Measurements from ENCODE around the gene PRRX1.

The PRRX1 gene

DNA sequence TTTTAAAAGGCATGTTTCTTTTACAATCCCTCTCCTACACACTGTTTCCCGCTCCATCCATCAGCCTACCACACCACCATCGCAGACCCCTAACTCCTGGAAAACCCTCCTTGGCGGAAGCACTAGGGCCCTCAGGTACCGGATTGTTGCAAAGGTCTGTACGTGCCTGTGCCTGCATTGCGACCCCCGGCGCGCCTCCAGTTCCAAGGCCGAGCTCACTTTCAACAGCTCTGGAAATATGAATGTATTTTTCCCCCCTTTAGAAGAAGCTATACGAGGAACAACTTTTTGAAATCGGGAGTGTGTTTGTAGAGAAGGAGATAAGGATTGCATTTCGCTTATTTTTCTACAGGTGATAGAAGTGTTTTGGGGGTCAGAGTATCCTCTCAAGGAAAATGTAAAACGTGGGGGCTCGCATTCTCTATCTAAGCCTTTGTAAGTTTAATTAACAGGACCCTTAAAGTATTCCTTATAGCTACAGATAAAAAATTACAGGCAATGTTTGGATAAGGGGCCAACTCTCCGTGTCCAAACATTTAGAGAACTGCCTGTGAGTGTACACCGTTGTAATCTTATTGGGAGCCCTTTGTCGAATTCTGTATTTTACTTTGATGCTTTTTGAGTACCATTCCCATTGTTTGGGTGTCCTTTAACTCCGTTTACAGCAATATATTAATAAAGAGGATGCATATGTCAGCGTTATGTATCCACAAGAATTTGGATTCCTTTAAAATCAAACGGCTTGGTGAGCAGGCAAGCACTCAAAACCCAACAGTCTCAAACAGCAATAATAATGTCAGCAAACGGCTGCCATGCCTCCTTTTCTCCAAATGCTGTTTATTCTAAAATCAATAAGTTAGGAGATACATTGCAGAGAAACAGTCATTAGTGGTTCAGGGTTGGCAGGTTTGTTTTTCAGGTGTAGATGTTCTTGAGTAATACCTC, 5.9 kb downstream of the PRRX1 start:
- no peak for ATAC-seq (replicated peaks)
- Mint-ChIP-seq H3K4me3 (no peak overlapping the region), H3K4me1 (ENCODE audit: low read depth in 2 of 2) (peaks cover 4 to 13% of the 10 kb centered on the region in 2 donors), H3K9me3 (no peaks in the 10 kb centered on the region), H3K36me3 (ENCODE audit: insufficient read depth) (no peaks in the 10 kb centered on the region), H3K27me3 (peaks cover 85 to 91% of the 10 kb centered on the region in 2 donors), H3K27ac (no peak overlapping the region)
- DNase-seq, result no peak

DNA sequence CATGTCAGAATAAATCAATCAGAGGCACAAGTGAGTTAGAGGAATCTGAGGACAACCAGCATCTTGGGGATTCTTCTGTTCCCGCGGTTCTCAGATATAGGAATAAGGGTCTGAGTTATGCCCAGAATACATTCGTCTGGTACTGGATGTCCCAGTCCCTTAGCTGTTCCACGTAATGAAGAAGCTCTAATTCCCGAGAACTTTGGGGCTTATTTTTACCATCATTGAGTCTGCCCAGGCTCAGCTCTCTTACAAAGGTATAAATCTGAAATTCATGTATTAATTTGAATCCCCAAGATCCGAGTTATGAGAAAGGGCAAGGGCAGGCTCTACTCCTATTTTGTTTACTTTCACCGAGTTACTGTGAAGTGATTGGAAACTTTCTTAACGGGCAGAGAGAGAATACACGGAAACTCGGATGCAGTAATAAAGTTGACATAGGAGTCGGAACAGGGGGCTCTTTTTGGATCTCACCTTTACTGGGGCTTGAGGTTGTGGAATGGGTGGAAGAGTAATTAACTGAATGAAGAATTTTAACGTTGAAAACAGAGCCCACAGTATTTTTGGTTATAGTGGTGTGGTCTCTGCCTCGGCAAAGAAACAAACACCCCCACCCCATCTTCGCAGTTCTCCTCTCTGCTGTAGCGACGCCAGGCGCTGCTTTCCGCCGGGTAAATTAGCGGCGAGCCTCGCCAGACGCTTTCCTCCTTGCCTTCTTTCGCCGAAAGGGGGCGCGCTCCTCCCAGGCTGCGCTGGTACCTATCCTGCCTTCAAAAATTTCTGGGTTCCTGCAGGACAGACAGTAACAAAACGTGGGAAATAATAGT, 7.1 kb downstream of the PRRX1 start:
- ATAC-seq (replicated peaks), result no peak
- no peaks in the 10 kb centered on the region for H3K9me3 Mint-ChIP-seq
- H3K4me3 Mint-ChIP-seq, result no peak overlapping the region
- peaks cover 4 to 11% of the 10 kb centered on the region in 2 donors for H3K4me1 Mint-ChIP-seq (ENCODE audit: low read depth in 2 of 2)
- H3K27me3 Mint-ChIP-seq, result peaks cover 73 to 79% of the 10 kb centered on the region in 2 donors
- no peaks in the 10 kb centered on the region for H3K36me3 Mint-ChIP-seq (ENCODE audit: insufficient read depth)
- no peak overlapping the region for H3K27ac Mint-ChIP-seq
- DNase-seq, result no peak

DNA sequence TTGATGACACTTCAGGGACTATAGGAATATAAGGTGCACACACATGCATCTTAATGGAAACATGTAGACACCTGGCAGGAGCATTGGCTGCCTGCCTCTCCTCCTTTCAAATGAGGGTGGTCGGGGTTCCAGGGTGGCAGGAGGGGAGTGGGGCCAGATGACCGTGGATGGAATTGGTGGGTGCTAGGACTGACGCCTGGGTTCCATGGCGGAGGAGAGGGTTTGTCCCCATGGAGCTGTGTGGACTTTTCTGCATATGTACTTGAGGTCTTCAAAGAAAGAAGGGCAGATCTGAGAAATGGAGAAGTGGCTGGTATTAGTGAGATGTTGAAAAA, 7.7 kb downstream of the PRRX1 start:
- Mint-ChIP-seq H3K27me3 (peaks cover 72 to 73% of the 10 kb centered on the region in 2 donors), H3K4me1 (ENCODE audit: low read depth in 2 of 2) (peaks cover 4 to 10% of the 10 kb centered on the region in 2 donors)
- no peak for ATAC-seq (replicated peaks)

DNA sequence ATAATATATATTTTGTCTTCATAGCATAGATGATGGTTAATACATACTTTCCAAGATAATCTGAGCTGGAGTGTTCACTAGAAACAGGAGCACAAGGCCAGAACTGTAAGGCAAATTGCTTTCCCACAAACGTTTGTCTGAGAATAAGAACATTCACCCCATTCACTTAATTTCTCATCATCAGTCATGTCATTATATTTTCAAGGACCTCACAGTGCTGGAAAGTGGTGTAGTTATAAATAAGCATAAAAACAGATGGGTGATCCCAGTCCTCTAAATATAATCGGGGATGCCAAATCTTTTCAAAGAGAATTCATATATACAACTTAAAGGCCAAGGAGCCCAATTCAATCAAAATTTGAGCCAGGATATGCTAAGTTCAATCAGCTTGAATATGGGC, 8.4 kb downstream of the PRRX1 start:
- ATAC-seq (replicated peaks) (no peak), DNase-seq (no peak)
- no peak overlapping the region for H3K4me3 Mint-ChIP-seq
- peaks cover 66% of the 10 kb centered on the region in 2 donors for H3K27me3 Mint-ChIP-seq
- no peaks in the 10 kb centered on the region for H3K9me3 Mint-ChIP-seq
- no peak overlapping the region for H3K27ac Mint-ChIP-seq
- H3K4me1 Mint-ChIP-seq (ENCODE audit: low read depth in 2 of 2), result peaks cover 3 to 4% of the 10 kb centered on the region in 2 donors
- H3K36me3 Mint-ChIP-seq (ENCODE audit: insufficient read depth), result no peaks in the 10 kb centered on the region

More for the DNA sequence above, 7.7 kb downstream of the PRRX1 start:
- H3K36me3 Mint-ChIP-seq (ENCODE audit: insufficient read depth), result no peaks in the 10 kb centered on the region
- DNase-seq, result no peak
- no peaks in the 10 kb centered on the region for H3K9me3 Mint-ChIP-seq
- H3K27ac Mint-ChIP-seq, result no peak overlapping the region
- no peak overlapping the region for H3K4me3 Mint-ChIP-seq

DNA sequence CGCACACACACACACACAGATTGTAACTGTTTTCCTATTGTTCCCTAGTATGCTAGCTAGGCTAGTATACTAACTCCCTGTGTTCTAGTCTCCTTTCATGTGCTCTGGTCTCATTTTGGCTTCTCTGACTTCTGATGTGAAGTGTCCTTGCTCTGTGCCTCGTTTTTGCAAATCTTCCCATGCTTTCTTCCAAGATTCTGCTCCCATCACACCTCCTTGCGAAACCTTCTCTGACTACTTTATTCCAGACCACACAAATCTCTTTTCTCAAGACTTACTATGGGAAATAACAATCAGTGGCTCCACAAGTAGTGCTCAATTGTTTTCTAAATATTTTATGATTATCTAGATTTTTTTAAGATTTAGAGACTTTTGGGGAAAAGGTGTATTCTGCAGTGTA, 10.3 kb downstream of the PRRX1 start:
- no peak for DNase-seq
- Mint-ChIP-seq H3K27ac (no peak overlapping the region), H3K4me1 (ENCODE audit: low read depth in 2 of 2) (no peaks in the 10 kb centered on the region), H3K36me3 (ENCODE audit: insufficient read depth) (no peaks in the 10 kb centered on the region), H3K9me3 (no peaks in the 10 kb centered on the region), H3K27me3 (peaks cover 56 to 65% of the 10 kb centered on the region in 2 donors), H3K4me3 (no peak overlapping the region)
- no peak for ATAC-seq (replicated peaks)

DNA sequence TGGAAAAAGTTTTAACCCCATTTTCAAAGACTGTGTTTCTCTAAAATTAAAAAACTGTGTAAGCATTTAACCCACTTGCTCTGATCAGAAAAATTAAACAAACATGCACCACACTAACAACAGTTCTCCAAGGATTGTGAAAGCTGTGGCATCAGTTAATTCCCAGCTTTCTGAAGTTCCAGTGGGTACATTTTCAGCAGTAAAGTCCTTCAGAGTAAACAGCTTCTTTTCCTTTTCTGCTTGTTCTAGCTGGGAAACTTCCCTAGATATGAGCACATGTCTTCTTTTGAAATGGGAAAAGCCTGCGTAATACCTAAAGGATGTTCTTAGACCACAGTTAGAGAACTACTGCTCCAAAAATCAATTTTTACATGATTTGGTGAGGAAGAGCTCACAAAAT, 11.1 kb downstream of the PRRX1 start:
- Mint-ChIP-seq H3K36me3 (ENCODE audit: insufficient read depth) (no peaks in the 10 kb centered on the region), H3K4me3 (no peak overlapping the region), H3K4me1 (ENCODE audit: low read depth in 2 of 2) (no peaks in the 10 kb centered on the region), H3K27me3 (peaks cover 49 to 60% of the 10 kb centered on the region in 2 donors), H3K27ac (no peak overlapping the region), H3K9me3 (no peaks in the 10 kb centered on the region)
- DNase-seq (no peak), ATAC-seq (replicated peaks) (no peak)

DNA sequence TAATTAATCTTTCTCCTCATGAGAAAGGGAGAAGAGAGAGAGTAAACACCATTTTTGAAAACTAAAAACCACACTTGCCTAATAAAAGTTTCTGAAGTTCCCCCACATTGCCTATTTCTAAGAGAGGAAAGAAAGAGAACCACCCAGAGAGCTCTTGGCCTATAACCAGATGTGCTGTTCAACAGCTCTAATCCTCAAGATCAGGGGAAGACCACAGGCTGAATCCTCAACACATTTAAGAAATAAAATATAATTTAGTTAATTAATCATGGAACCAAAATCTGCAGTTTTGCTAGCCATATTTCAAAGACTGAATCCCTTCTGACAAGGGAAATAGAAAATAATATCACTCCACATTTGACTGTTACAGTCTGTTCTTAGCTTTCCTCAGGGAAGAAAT, 11.9 kb downstream of the PRRX1 start:
- DNase-seq (no peak), ATAC-seq (replicated peaks) (no peak)
- H3K27ac Mint-ChIP-seq, result no peak overlapping the region
- peaks cover 40 to 57% of the 10 kb centered on the region in 2 donors for H3K27me3 Mint-ChIP-seq
- H3K9me3 Mint-ChIP-seq, result no peaks in the 10 kb centered on the region
- no peak overlapping the region for H3K4me3 Mint-ChIP-seq
- H3K36me3 Mint-ChIP-seq (ENCODE audit: insufficient read depth), result no peaks in the 10 kb centered on the region
- no peaks in the 10 kb centered on the region for H3K4me1 Mint-ChIP-seq (ENCODE audit: low read depth in 2 of 2)

DNA sequence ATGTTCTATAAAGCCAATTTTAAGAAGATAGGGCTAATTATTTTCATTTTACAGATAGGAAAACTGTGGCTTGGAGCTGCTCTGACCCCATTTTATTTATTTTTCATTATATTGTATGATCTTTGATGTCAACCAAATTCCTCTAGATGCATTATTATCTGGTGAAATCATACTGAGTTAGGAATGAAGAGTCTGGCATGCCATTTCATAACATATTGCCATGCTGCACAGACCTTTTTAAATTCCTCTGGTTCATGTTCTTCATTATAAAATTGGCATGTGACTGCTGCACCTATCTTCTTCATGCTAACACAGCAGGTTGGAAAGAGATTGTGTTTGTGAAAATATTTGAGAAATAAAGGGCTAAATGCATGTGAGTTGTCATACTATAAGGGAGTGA, 12.7 kb downstream of the PRRX1 start:
- no peaks in the 10 kb centered on the region for H3K4me1 Mint-ChIP-seq (ENCODE audit: low read depth in 2 of 2)
- no peak for ATAC-seq (replicated peaks)
- H3K4me3 Mint-ChIP-seq, result no peak overlapping the region
- no peaks in the 10 kb centered on the region for H3K9me3 Mint-ChIP-seq
- H3K36me3 Mint-ChIP-seq (ENCODE audit: insufficient read depth), result no peaks in the 10 kb centered on the region
- no peak for DNase-seq
- peaks cover 32 to 49% of the 10 kb centered on the region in 2 donors for H3K27me3 Mint-ChIP-seq
- no peak overlapping the region for H3K27ac Mint-ChIP-seq

DNA sequence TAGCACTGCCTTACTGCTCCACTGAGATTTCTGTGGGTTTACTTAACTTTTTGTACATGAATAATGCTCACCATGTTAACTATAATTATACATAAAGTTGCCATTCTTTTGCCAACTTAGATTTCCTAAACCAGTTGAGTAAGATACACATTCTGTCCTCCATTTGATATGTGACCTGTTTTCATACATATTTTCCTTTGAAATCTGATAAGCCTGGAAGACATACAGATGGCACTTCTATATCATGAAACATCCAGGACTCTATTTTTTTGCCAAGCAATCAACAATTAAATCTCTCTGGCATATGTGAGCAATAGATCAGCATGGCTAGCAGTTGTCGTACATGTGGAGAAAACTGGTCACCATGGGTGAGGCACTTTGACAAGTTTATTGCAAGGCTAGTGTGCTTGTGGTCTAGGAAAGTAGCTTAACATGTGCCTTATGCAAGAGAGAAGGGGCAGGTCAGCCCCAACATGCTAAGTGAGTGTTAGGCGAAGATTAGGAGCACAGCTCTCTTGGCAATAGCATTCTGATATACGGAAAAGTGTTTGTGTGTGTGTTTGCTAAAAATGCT, 14.2 kb downstream of the PRRX1 start:
- no peaks in the 10 kb centered on the region for H3K36me3 Mint-ChIP-seq (ENCODE audit: insufficient read depth)
- DNase-seq, result no peak
- H3K4me1 Mint-ChIP-seq (ENCODE audit: low read depth in 2 of 2), result no peaks in the 10 kb centered on the region
- peaks cover 25 to 39% of the 10 kb centered on the region in 2 donors for H3K27me3 Mint-ChIP-seq
- no peak overlapping the region for H3K27ac Mint-ChIP-seq
- no peak for ATAC-seq (replicated peaks)
- no peak overlapping the region for H3K4me3 Mint-ChIP-seq
- H3K9me3 Mint-ChIP-seq, result no peaks in the 10 kb centered on the region

DNA sequence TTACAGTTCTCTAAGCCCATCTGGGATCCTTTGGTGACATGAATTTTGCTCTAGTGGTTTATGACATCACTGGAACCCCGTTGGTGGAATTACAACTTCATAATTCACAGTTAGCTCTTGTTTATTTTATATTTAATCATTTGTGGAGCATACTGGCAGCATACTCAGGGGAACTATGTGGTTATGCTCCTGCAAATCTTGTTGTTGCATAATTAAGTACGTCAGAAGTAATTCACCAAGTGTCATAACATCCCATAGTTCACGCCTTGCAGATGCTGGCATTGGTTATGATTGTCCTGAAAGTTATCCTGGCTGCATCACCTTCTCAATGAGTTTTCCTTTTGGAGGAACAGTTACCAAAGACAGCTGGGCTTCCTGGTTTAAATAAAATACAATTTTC, 16.5 kb downstream of the PRRX1 start:
- ATAC-seq (replicated peaks), result no peak
- no peak overlapping the region for H3K27ac Mint-ChIP-seq
- H3K4me3 Mint-ChIP-seq, result no peak overlapping the region
- H3K27me3 Mint-ChIP-seq, result peaks cover 20 to 39% of the 10 kb centered on the region in 2 donors
- no peaks in the 10 kb centered on the region for H3K9me3 Mint-ChIP-seq
- H3K4me1 Mint-ChIP-seq (ENCODE audit: low read depth in 2 of 2), result no peaks in the 10 kb centered on the region
- H3K36me3 Mint-ChIP-seq (ENCODE audit: insufficient read depth), result no peaks in the 10 kb centered on the region
- DNase-seq, result no peak

DNA sequence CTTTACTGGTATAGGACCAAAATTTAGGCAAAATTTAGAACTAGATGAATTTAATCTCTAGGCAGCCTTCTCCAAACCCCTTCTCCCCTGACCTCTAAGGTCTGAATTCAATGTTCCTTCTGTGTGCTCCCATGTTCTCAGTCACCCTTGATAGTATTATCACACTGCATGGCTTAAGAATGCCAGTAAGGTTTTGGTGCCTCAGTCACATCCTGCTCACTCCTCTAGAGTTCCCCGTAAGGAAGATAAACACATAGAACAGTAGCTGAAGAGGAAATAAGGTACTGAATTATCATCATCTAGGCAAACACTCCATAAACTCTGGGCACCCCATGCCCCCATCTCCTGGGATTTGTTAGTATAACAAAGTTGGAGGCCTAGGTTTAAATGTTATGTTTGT, 18.2 kb downstream of the PRRX1 start:
- H3K27ac Mint-ChIP-seq, result no peak overlapping the region

DNA sequence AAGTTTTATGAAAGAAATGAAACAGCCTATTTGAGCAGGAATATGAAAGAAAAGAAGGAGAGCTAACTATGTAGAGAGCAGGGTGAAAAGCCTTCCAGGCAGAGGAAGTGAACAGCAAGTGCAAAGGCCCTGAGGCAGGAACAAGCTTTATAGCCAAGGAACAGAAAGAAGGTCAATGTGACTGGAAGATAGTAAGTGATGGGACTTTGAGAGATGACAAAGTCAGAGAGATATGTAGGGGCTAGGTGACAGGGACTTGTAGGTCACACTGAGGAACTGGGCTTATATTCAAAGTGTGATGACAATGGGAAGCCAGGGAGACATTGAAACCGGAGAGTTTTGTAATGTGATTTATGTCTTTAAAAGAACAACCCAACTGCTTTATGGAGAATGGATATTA, 18.9 kb downstream of the PRRX1 start:
- ATAC-seq (replicated peaks) (no peak), DNase-seq (no peak)
- H3K4me1 Mint-ChIP-seq (ENCODE audit: low read depth in 2 of 2), result no peaks in the 10 kb centered on the region
- no peak overlapping the region for H3K4me3 Mint-ChIP-seq
- H3K27me3 Mint-ChIP-seq, result peaks cover 32 to 48% of the 10 kb centered on the region in 2 donors
- no peaks in the 10 kb centered on the region for H3K36me3 Mint-ChIP-seq (ENCODE audit: insufficient read depth)
- no peak overlapping the region for H3K27ac Mint-ChIP-seq
- H3K9me3 Mint-ChIP-seq, result no peaks in the 10 kb centered on the region

More for the DNA sequence above, 18.2 kb downstream of the PRRX1 start:
- no peaks in the 10 kb centered on the region for H3K4me1 Mint-ChIP-seq (ENCODE audit: low read depth in 2 of 2)
- H3K9me3 Mint-ChIP-seq, result no peaks in the 10 kb centered on the region
- ATAC-seq (replicated peaks) (no peak), DNase-seq (no peak)
- no peak overlapping the region for H3K4me3 Mint-ChIP-seq
- peaks cover 26 to 45% of the 10 kb centered on the region in 2 donors for H3K27me3 Mint-ChIP-seq
- H3K36me3 Mint-ChIP-seq (ENCODE audit: insufficient read depth), result no peaks in the 10 kb centered on the region

DNA sequence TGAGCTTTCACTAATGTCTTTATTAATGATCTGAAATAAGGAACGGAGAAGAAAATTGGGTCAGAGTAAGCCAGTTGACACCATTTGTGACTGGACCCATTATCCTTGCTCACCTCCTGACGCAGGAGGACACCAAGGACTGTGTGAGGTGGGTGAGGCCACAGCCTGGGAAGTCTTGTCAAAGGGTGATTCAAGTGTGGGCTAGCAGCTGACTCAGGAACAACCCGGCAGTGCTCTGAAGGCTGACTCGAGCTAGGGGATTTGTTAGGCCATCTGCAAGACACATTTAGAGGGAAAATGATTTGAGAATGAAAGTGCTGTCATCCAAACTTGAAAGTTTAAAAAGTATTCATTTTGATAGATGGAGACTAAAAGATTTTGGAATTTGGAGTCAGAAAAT, 21.2 kb downstream of the PRRX1 start:
- Mint-ChIP-seq H3K4me1 (ENCODE audit: low read depth in 2 of 2) (no peaks in the 10 kb centered on the region), H3K36me3 (ENCODE audit: insufficient read depth) (no peaks in the 10 kb centered on the region), H3K27ac (no peak overlapping the region), H3K27me3 (peaks cover 24 to 38% of the 10 kb centered on the region in 2 donors), H3K4me3 (no peak overlapping the region), H3K9me3 (no peaks in the 10 kb centered on the region)
- DNase-seq, result no peak
- ATAC-seq (replicated peaks), result no peak
